NB4 (cell line): ENCODE data around the gene STRA6.

Experiments
- DNase-seq: peaks from one replicate; pipeline ENCODE4 v3.0.0; 2010; ENCODE audit warnings: low read depth
- H3K4me3 ChIP-seq: one replicate; pipeline ENCODE4 v1.5.1; 2011; ENCODE audit warnings: mild to moderate bottlenecking, low read depth, low read length, moderate library complexity
- MAX ChIP-seq: IDR thresholded peaks from 2 replicates; pipeline ENCODE4 v1.6.1; 2011; ENCODE audit warnings: low read depth, low read length
- MYC ChIP-seq: IDR thresholded peaks from 2 replicates; pipeline ENCODE4 v1.6.1; 2011; ENCODE audit warnings: low read depth, low read length
- POLR2A ChIP-seq: IDR thresholded peaks from 2 replicates; pipeline ENCODE4 v1.6.1; 2011; ENCODE audit warnings: mild to moderate bottlenecking; ENCODE audit not compliant: insufficient read length; ENCODE audit errors: extremely low read depth
- TF ChIP-seq, protein P1 (sequence below): IDR thresholded peaks from one replicate; pipeline ENCODE4 v1.5.1; 2012; ENCODE audit warnings: low read depth, low read length

The STRA6 gene

DNA sequence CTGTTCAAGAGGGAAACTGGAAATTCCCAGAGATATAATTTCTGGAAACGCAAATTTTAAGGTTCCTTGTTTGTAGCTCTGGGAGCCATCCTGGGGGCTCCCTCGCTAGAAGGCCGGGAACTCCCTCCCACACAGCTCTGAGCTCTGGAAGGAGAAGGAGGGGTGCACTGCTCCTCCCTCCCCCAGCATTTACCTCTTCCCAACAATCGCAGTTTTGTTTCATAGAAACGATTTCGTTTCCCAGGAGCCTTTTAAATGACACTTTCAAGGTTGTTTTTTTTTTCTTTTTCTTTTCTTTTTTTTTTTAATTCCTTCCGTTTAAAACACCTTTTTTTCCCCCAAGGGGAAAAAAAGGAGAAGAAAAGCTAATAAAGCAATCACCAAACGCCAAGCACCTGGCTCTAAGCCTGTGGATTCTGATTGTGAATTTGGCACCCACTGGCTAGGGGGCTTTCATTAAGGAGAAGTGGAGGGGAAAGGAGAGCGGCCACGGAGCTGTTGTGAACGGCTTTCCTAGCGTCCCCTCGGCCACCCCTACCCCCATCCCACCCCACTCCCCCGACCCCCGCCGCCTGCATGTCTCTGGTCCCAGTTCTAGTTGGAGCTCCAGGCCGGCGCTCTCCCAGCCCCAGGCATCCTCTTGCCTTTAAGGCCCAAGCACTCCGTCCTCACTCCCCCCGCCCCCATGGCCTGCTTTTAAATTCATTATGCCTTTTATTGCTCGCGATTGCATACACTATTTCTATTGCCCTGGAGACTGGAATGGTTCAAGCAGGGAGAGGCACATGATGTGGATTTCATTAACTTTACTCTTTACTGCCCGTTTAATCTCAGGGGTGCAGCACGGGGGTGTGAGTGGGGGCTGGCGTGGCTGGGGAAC lies 19.9 kb upstream of the STRA6 start:
- DNase-seq = no peak
- H3K4me3 ChIP-seq = no peak overlapping the region
- TF ChIP-seq, protein P1, sequence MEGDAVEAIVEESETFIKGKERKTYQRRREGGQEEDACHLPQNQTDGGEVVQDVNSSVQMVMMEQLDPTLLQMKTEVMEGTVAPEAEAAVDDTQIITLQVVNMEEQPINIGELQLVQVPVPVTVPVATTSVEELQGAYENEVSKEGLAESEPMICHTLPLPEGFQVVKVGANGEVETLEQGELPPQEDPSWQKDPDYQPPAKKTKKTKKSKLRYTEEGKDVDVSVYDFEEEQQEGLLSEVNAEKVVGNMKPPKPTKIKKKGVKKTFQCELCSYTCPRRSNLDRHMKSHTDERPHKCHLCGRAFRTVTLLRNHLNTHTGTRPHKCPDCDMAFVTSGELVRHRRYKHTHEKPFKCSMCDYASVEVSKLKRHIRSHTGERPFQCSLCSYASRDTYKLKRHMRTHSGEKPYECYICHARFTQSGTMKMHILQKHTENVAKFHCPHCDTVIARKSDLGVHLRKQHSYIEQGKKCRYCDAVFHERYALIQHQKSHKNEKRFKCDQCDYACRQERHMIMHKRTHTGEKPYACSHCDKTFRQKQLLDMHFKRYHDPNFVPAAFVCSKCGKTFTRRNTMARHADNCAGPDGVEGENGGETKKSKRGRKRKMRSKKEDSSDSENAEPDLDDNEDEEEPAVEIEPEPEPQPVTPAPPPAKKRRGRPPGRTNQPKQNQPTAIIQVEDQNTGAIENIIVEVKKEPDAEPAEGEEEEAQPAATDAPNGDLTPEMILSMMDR = no peak
- no peak for TF ChIP-seq POLR2A
- TF ChIP-seq MAX = no peak
- no peak for TF ChIP-seq MYC

GRCh38 chr15:74221399-74222239 lies 19.0 kb upstream of the STRA6 start:
- TF ChIP-seq MAX (no peak), MYC (no peak), POLR2A (no peak)
- TF ChIP-seq, protein P1 = no peak
- no peak for DNase-seq
- no peak overlapping the region for H3K4me3 ChIP-seq

DNA sequence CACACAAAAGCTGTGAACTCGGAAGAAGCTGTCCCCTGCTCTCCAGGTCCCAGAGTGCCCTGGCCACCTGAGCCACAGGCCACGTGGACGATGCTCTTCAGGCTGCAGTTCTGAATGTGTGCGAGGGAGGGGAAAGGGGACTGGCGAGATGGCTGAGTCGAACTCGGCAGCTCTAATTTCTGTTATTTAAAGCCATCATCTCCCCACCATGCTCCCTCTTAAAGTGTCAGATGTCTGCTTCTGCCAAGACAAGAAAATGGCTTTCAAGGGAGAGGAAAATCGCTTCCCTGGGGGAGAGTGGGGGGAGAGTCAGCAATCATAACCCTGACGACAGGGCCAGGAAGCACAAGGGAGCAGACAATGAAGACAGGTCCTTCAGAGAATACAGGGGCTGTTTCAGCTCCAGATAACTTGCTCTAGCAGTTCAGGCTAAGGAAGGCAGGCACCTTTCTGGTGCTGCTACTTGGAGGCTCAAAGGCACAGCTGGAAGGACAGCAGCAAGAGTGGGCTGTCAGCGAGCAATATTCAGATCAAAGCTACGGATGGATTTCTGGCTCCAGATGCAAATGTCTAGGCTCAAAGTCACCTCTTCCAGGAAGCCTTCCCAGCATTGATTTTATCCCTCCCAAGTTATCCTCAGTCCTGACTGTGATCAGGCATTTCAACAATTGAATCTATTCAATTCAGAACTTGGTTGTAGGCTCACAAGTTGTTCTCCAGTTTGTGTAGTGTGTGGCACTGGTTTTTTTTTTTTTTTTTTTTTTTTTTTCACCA lies 18.1 kb upstream of the STRA6 start:
- no peak for DNase-seq
- H3K4me3 ChIP-seq = no peak overlapping the region
- TF ChIP-seq, protein P1 = no peak
- TF ChIP-seq MYC = no peak
- no peak for TF ChIP-seq MAX
- no peak for TF ChIP-seq POLR2A

DNA sequence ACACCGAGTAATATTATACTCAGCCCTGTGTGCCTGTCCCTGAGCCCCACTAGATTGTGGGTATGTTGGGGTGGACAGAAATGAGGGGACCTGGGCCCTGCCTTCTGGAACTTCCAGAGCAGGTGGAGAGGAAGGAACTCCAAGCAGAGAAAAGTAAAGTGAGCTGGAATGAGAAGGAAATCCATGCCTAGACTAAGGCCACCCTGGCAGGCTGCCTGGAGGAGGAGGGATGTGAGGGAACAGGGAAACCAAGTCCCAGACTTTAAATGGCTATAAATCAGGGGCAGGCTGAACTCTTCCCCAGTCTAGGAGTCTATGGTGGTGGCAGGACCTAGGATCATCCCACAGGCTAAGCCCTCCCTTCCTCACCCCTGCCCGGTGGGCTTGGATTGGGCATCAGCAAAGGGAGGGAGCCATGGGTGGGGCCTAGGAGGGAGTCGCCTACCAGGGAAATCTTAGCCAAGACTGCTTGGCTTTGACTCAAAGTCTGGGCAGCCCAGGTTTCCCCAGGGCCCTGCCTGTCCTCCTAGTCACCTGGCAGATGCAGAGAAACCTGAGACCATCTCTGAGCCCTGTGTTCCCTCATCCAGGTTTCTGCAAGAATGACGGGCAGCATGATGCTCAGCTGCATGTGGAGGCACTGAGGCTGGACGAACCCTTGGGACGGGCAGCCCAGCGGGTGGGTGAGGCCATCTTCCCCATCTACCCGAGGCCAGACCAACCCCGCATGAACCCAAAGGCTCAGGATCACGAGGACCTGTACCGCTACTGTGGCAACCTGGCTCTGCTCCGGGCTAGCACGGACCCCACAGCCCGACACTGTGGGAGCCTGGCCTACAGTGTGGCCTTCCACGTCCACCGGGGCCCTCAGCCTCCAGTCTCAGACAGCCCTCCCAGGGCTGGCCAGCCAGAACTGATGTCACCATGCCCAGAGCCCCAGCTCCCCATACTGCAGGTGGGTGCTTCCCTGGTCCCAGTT lies 15.6 kb upstream of the STRA6 start:
- no peak overlapping the region for H3K4me3 ChIP-seq
- TF ChIP-seq MYC = no peak
- DNase-seq = no peak

GRCh38 chr15:74216949-74217348 lies 14.4 kb upstream of the STRA6 start:
- no peak for DNase-seq
- TF ChIP-seq POLR2A = no peak
- TF ChIP-seq MAX = no peak
- TF ChIP-seq, protein P1 = no peak
- no peak for TF ChIP-seq MYC
- H3K4me3 ChIP-seq = no peak overlapping the region
